OCI-LY1 (cell line): ENCODE measurements around the gene BABAM2.

Experiments
- H2AFZ ChIP-seq: fragments of 200-600 bp; sonication (generic), shearing (Covaris generic); 2 replicates; pipeline ENCODE4 v1.6.0; 2014; ENCODE audit warnings: antibody characterized with exemption, mild to moderate bottlenecking, low read length
- H3F3A ChIP-seq: fragments of 200-600 bp; sonication (generic), shearing (Covaris generic); 2 replicates; pipeline ENCODE4 v1.6.0; 2014; ENCODE audit warnings: mild to moderate bottlenecking, antibody characterized with exemption, low read length, moderate library complexity; ENCODE audit not compliant: insufficient read depth
- H3K27ac ChIP-seq: fragments of 200-600 bp; sonication (generic); 2 replicates; pipeline ENCODE4 v1.5.1; 2014; ENCODE audit warnings: low read length, mixed run types, mild to moderate bottlenecking, low read depth; ENCODE audit not compliant: poor library complexity, severe bottlenecking
- H3K27me3 ChIP-seq: fragments of 200-600 bp; sonication (generic); 2 replicates; pipeline ENCODE4 v1.6.0; 2014; ENCODE audit warnings: antibody characterized with exemption, mild to moderate bottlenecking, low read length, moderate library complexity; ENCODE audit not compliant: insufficient read depth
- H3K36me3 ChIP-seq: fragments of 200-600 bp; sonication (generic); 2 replicates; pipeline ENCODE4 v1.6.1; 2014; ENCODE audit warnings: mild to moderate bottlenecking, antibody characterized with exemption, low read length, moderate library complexity, mixed read lengths; ENCODE audit not compliant: insufficient read depth
- H3K4me1 ChIP-seq: fragments of 200-600 bp; sonication (generic); 2 replicates; pipeline ENCODE4 v1.5.1; 2014; ENCODE audit warnings: mild to moderate bottlenecking, low read length, moderate library complexity; ENCODE audit not compliant: insufficient read depth, severe bottlenecking
- H3K4me2 ChIP-seq: fragments of 200-600 bp; sonication (generic), shearing (Covaris generic); 2 replicates; pipeline ENCODE4 v1.6.1; 2014; ENCODE audit warnings: low read length
- H3K4me3 ChIP-seq: fragments of 200-600 bp; sonication (generic); 2 replicates; pipeline ENCODE4 v1.5.1; 2014; ENCODE audit warnings: low read length, low read depth, mild to moderate bottlenecking, mixed read lengths; ENCODE audit not compliant: poor library complexity, severe bottlenecking
- H3K79me2 ChIP-seq: fragments of 200-600 bp; shearing (Covaris generic); 2 replicates; pipeline ENCODE4 v1.6.1; 2016; ENCODE audit warnings: mixed run types, low read length, mixed read lengths; ENCODE audit not compliant: insufficient read depth
- H3K9ac ChIP-seq: fragments of 200-600 bp; sonication (generic), shearing (Covaris generic); 2 replicates; pipeline ENCODE4 v1.6.1; 2014; ENCODE audit warnings: mild to moderate bottlenecking, low read length, mixed read lengths
- H3K9me2 ChIP-seq: fragments of 200-600 bp; sonication (generic), shearing (Covaris generic); 2 replicates; pipeline ENCODE4 v1.6.1; 2014; ENCODE audit warnings: low read depth, mild to moderate bottlenecking, low read length, mixed read lengths
- H3K9me3 ChIP-seq: fragments of 200-600 bp; shearing (Covaris generic); 2 replicates; pipeline ENCODE4 v1.6.1; 2014; ENCODE audit warnings: low read length, mixed read lengths
- H4K20me1 ChIP-seq: fragments of 200-600 bp; sonication (generic), shearing (Covaris generic); 2 replicates; pipeline ENCODE4 v1.6.0; 2016; ENCODE audit warnings: mild to moderate bottlenecking, low read length; ENCODE audit not compliant: insufficient read depth
- EZH2 ChIP-seq: fragments of 200-600 bp; sonication (generic), shearing (Covaris generic); IDR thresholded peaks from 2 replicates; pipeline ENCODE4 v1.8.0; 2017; ENCODE audit warnings: borderline replicate concordance, mixed run types, mild to moderate bottlenecking, antibody characterized with exemption, low read length, moderate library complexity, mixed read lengths
- TF ChIP-seq, protein P1 (sequence below): fragments of 200-600 bp; sonication (generic), shearing (Covaris generic); IDR thresholded peaks from 2 replicates; pipeline ENCODE4 v1.5.1; 2017; ENCODE audit warnings: mild to moderate bottlenecking, antibody characterized with exemption, low read length, moderate library complexity, mixed read lengths

BABAM2 gene

DNA sequence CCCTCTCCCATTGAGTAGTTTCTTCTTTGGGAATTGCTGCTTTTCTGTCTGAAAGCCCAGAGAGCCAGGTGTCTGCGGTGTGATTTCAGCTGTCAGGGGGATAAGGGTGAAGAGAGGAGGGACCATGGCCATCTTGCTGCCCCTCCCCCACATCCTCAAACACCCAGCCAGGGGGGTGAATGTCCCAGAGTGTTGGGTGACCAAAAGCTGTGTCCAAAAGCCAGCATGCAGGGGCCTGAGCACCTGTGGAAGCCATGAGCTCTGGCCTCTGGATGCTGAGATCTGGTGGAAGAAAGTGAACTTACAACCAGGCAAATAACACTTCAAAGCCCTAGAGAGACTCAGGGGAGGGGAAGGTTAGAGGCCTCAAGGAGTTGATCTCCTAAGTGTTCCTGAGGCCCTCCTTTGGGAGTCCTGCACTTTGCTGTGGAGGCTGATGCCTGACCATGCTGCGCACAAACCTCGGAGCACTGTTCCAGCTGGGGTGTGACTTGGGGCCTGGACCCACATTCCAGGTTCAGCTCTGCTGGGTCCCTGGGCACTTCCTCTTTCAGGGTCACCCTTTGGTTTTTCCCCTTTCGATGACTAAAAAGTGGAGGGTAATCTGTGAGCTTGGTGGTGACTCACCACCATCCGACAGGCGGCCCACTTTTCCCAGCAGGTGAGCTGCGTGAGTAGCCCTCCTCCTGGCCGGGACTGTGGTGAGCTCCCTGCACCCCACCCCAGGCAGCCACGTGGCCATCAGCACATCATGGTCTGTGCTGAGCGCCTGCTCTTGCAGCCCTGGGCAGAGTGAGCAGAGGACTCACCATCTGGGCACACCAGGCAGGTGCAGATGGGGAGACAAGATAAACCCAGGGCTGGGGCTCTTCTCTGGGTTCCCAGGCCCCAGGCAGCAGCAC lies 435.3 kb downstream of the BABAM2 start:
- no peaks in the 10 kb centered on the region for H3K27me3 ChIP-seq
- H3K9me2 ChIP-seq, result no peaks in the 10 kb centered on the region
- no peak overlapping the region for H3K4me2 ChIP-seq
- H3K79me2 ChIP-seq, result no peaks in the 10 kb centered on the region
- H3K4me3 ChIP-seq, result no peak overlapping the region
- H3K36me3 ChIP-seq, result no peaks in the 10 kb centered on the region
- no peak overlapping the region for H3K9ac ChIP-seq
- no peaks in the 10 kb centered on the region for H4K20me1 ChIP-seq
- H3K9me3 ChIP-seq, result no peaks in the 10 kb centered on the region
- no peak for TF ChIP-seq EZH2
- TF ChIP-seq, protein P1, sequence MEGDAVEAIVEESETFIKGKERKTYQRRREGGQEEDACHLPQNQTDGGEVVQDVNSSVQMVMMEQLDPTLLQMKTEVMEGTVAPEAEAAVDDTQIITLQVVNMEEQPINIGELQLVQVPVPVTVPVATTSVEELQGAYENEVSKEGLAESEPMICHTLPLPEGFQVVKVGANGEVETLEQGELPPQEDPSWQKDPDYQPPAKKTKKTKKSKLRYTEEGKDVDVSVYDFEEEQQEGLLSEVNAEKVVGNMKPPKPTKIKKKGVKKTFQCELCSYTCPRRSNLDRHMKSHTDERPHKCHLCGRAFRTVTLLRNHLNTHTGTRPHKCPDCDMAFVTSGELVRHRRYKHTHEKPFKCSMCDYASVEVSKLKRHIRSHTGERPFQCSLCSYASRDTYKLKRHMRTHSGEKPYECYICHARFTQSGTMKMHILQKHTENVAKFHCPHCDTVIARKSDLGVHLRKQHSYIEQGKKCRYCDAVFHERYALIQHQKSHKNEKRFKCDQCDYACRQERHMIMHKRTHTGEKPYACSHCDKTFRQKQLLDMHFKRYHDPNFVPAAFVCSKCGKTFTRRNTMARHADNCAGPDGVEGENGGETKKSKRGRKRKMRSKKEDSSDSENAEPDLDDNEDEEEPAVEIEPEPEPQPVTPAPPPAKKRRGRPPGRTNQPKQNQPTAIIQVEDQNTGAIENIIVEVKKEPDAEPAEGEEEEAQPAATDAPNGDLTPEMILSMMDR, result no peak
- H3F3A ChIP-seq, result no peaks in the 10 kb centered on the region
- H3K27ac ChIP-seq, result no peak overlapping the region
- no peak overlapping the region for H2AFZ ChIP-seq
- no peaks in the 10 kb centered on the region for H3K4me1 ChIP-seq

GRCh38 chr2:28326469-28326805 lies 435.9 kb downstream of the BABAM2 start:
- H4K20me1 ChIP-seq, result no peaks in the 10 kb centered on the region
- no peaks in the 10 kb centered on the region for H3K79me2 ChIP-seq
- H3K4me2 ChIP-seq, result no peak overlapping the region
- no peak overlapping the region for H2AFZ ChIP-seq
- H3K4me3 ChIP-seq, result no peak overlapping the region
- no peaks in the 10 kb centered on the region for H3K36me3 ChIP-seq
- H3K27me3 ChIP-seq, result no peaks in the 10 kb centered on the region
- H3K9ac ChIP-seq, result no peak overlapping the region
- H3K4me1 ChIP-seq, result no peaks in the 10 kb centered on the region
- no peaks in the 10 kb centered on the region for H3F3A ChIP-seq
- TF ChIP-seq, protein P1, result no peak
- no peak for TF ChIP-seq EZH2
- no peaks in the 10 kb centered on the region for H3K9me2 ChIP-seq
- H3K27ac ChIP-seq, result no peak overlapping the region
- H3K9me3 ChIP-seq, result no peaks in the 10 kb centered on the region

DNA sequence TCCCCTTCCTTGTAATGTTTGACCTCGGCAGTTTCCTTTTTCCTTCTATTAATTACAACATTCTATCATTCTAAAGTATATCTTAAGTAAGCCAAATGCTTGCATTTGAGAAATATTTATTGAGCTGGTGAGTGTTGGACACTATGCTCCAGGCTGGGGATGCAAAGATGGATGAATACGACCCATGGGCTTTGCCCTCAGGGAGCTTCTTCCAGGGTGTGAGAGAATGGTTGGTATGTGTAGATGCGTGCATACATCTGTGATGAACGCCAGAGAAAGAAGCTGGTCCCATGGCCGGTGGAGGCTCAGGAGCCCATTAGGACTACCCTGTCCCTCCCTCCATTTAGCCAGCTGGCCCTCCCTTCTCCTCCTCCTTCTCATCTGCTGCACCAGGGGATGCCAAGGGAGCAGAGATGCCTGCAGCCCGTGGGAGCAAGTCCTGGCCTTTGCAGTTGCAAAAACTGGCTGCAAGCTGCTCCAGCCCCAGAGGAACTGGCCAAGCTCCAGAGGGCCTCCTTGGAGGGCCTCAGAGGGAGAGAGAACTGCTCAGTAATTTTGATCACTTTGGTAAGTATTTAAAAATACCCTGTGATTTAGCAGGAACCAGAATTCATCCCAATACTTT lies 436.5 kb downstream of the BABAM2 start:
- Histone ChIP-seq H2AFZ (no peak overlapping the region), H4K20me1 (no peaks in the 10 kb centered on the region), H3K27ac (no peak overlapping the region), H3K79me2 (no peaks in the 10 kb centered on the region), H3K4me2 (no peak overlapping the region), H3K9ac (no peak overlapping the region), H3K9me2 (no peaks in the 10 kb centered on the region), H3K4me3 (no peak overlapping the region), H3K27me3 (no peaks in the 10 kb centered on the region), H3K9me3 (no peaks in the 10 kb centered on the region), H3K4me1 (no peaks in the 10 kb centered on the region), H3K36me3 (no peaks in the 10 kb centered on the region), H3F3A (no peaks in the 10 kb centered on the region)
- TF ChIP-seq, protein P1, result no peak
- TF ChIP-seq EZH2, result no peak
